Body of pancreas (tissue), 4 donors: Measurements from ENCODE around the gene PPIP5K1.

Source experiments
- POLR2A ChIP-seq, 3 donors: fragments of 450-650 bp; IDR thresholded peaks; one replicate each; pipeline ENCODE4 v1.6.1; 2016; ENCODE audit warnings: antibody characterized with exemption in 3 of 3, mild to moderate bottlenecking in 2 of 3
- TF ChIP-seq, protein P1 (sequence below), 7 experiments: fragments of 450-650 bp in 4 of 7; fragments of 200-600 bp in 3 of 7; sonication (generic) in 3 of 7; IDR thresholded peaks; one replicate each; pipeline ENCODE4 v1.5.1; 2016 to 2019; ENCODE audit warnings: antibody characterized with exemption in 7 of 7

GRCh38 chr15:43484455-43484854, 105.6 kb downstream of the PPIP5K1 start:
- TF ChIP-seq, protein P1, sequence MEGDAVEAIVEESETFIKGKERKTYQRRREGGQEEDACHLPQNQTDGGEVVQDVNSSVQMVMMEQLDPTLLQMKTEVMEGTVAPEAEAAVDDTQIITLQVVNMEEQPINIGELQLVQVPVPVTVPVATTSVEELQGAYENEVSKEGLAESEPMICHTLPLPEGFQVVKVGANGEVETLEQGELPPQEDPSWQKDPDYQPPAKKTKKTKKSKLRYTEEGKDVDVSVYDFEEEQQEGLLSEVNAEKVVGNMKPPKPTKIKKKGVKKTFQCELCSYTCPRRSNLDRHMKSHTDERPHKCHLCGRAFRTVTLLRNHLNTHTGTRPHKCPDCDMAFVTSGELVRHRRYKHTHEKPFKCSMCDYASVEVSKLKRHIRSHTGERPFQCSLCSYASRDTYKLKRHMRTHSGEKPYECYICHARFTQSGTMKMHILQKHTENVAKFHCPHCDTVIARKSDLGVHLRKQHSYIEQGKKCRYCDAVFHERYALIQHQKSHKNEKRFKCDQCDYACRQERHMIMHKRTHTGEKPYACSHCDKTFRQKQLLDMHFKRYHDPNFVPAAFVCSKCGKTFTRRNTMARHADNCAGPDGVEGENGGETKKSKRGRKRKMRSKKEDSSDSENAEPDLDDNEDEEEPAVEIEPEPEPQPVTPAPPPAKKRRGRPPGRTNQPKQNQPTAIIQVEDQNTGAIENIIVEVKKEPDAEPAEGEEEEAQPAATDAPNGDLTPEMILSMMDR (IDR thresholded peaks at IDR 0.05): no peak
- TF ChIP-seq POLR2A (IDR thresholded peaks at IDR 0.05): no peak
